Astrocyte (in vitro differentiated cells and primary cell): ENCODE results near the gene NCAPH2.

Experiments used
- CTCF ChIP-seq: IDR thresholded peaks from 2 replicates; pipeline ENCODE4 v1.5.1; 2011; ENCODE audit warnings: low read depth, mild to moderate bottlenecking, inconsistent platforms, low read length, moderate library complexity; ENCODE audit not compliant: insufficient read depth
- EZH2 ChIP-seq: IDR thresholded peaks from 2 replicates; pipeline ENCODE4 v1.6.1; 2012; ENCODE audit warnings: mild to moderate bottlenecking, low read length, inconsistent platforms; ENCODE audit not compliant: insufficient read depth

DNA sequence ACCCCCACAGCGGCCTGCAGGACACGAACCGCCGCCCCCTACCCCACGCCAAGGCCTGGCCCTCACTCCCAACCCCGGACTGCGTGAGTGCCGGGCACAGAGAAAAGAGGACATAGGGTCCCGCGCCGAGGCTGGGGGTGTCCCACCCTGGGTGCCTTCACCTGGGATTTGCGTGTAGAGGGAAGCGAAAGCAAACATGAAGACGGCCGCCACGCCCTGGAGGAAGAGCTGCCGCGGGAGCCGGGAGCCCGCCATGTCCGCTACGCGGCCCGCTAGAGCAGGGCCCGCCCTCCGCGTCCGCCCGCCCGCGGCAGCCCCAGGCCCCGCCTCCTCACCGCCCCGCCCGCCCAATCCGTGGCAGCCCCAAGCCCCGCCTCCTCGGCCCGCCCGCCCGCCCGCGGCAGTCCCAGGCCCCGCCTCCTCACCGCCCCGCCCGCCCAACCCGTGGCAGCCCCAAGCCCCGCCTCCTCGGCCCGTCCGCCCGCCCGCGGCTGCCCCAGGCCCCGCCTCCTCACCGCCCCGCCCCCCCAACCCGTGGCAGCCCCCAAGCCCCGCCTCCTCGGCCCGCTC lies 518 bp upstream of the NCAPH2 start, which contains the start of gene LMF2:
- TF ChIP-seq CTCF (no peak), EZH2 (no peak)
